Neural cell (in vitro differentiated cells): ENCODE results near the gene ZNF226. TPM values are rescaled to one million over a fixed set of nuclear protein-coding genes. Genes with fewer than 3 reads are reported as not detected.

Experiments used
- H2AFZ ChIP-seq: fragments of 200-600, 300-800 bp; sonication (generic), shearing (Covaris generic); 2 replicates; pipeline ENCODE4 v1.6.0; 2014; ENCODE audit warnings: low read depth, mild to moderate bottlenecking, antibody characterized with exemption, low read length, moderate library complexity
- H3F3A ChIP-seq: fragments of 200-600 bp; shearing (Covaris generic); 2 replicates; pipeline ENCODE4 v1.6.1; 2016; ENCODE audit warnings: mild to moderate bottlenecking, moderate library complexity, mixed read lengths, antibody characterized with exemption, low read length; ENCODE audit not compliant: insufficient read depth, poor library complexity, severe bottlenecking
- H3K27ac ChIP-seq: fragments of 200-600, 300-800 bp; sonication (generic), shearing (Covaris generic); 2 replicates; pipeline ENCODE4 v1.5.1; 2014; ENCODE audit warnings: mild to moderate bottlenecking, low read length, moderate library complexity
- H3K27me3 ChIP-seq: fragments of 300-800, 200-600 bp; sonication (generic), shearing (Covaris generic); 2 replicates; pipeline ENCODE4 v1.6.0; 2014; ENCODE audit warnings: mild to moderate bottlenecking, low read depth, low read length, moderate library complexity; ENCODE audit not compliant: insufficient read depth
- H3K36me3 ChIP-seq: fragments of 300-800, 200-600 bp; sonication (generic), shearing (Covaris generic); 2 replicates; pipeline ENCODE4 v1.5.1; 2014; ENCODE audit warnings: mild to moderate bottlenecking, antibody characterized with exemption, low read length, moderate library complexity; ENCODE audit not compliant: insufficient read depth
- H3K4me2 ChIP-seq: fragments of 300-800, 200-600 bp; sonication (generic), shearing (Covaris generic); 2 replicates; pipeline ENCODE4 v1.6.0; 2014; ENCODE audit warnings: mild to moderate bottlenecking, low read length
- H3K4me3 ChIP-seq: fragments of 300-800, 200-600 bp; sonication (generic), shearing (Covaris generic); 2 replicates; pipeline ENCODE4 v1.5.1; 2014; ENCODE audit warnings: mild to moderate bottlenecking, low read length, moderate library complexity
- H3K79me2 ChIP-seq: fragments of 200-600 bp; shearing (Covaris generic); replicated peaks from 2 replicates; pipeline ENCODE4 v1.6.0; 2014; ENCODE audit warnings: mild to moderate bottlenecking, low read length, moderate library complexity; ENCODE audit not compliant: insufficient read depth
- H3K9ac ChIP-seq: fragments of 300-800, 200-600 bp; sonication (generic), shearing (Covaris generic); 2 replicates; pipeline ENCODE4 v1.6.1; 2016; ENCODE audit warnings: mild to moderate bottlenecking, low read length, mixed read lengths
- H3K9me2 ChIP-seq: fragments of 200-600 bp; shearing (Covaris generic); 2 replicates; pipeline ENCODE4 v1.6.1; 2016; ENCODE audit warnings: mild to moderate bottlenecking, low read length, mixed read lengths; ENCODE audit not compliant: insufficient read depth
- H3K9me3 ChIP-seq: fragments of 200-600, 300-800 bp; sonication (generic), shearing (Covaris generic); 2 replicates; pipeline ENCODE4 v1.6.1; 2016; ENCODE audit warnings: mild to moderate bottlenecking, mixed run types, low read length, moderate library complexity, mixed read lengths
- H4K20me1 ChIP-seq: fragments of 200-600 bp; shearing (Covaris generic); 2 replicates; pipeline ENCODE4 v1.6.1; 2016; ENCODE audit warnings: mild to moderate bottlenecking, mixed run types; ENCODE audit not compliant: insufficient read depth
- CTCF ChIP-seq: fragments of 450-650 bp; IDR thresholded peaks from 2 replicates; pipeline ENCODE4 v1.5.1; 2014; ENCODE audit warnings: antibody characterized with exemption, mild to moderate bottlenecking, moderate library complexity; ENCODE audit not compliant: poor library complexity, severe bottlenecking
- EP300 ChIP-seq: fragments of 450-650 bp; conservative IDR thresholded peaks from 2 replicates; pipeline ENCODE4 v1.6.1; 2014; ENCODE audit warnings: antibody characterized with exemption, mild to moderate bottlenecking, moderate library complexity; ENCODE audit not compliant: poor library complexity, severe bottlenecking
- EZH2 ChIP-seq: fragments of 200-600, 300-800 bp; shearing (Covaris generic), sonication (generic); IDR thresholded peaks from 2 replicates; pipeline ENCODE4 v1.6.1; 2014; ENCODE audit warnings: antibody characterized with exemption, low read length, borderline replicate concordance, mild to moderate bottlenecking; ENCODE audit not compliant: insufficient read depth, poor library complexity, severe bottlenecking
- MXI1 ChIP-seq: fragments of 450-650 bp; conservative IDR thresholded peaks from 2 replicates; pipeline ENCODE4 v1.6.1; 2014; ENCODE audit warnings: antibody characterized with exemption, mild to moderate bottlenecking; ENCODE audit not compliant: poor library complexity, severe bottlenecking
- POLR2AphosphoS5 ChIP-seq: IDR thresholded peaks from 2 replicates; pipeline ENCODE4 v1.6.1; 2012
- RAD21 ChIP-seq: fragments of 450-650 bp; conservative IDR thresholded peaks from 2 replicates; pipeline ENCODE4 v1.6.1; 2014; ENCODE audit warnings: antibody characterized with exemption, mild to moderate bottlenecking, moderate library complexity
- REST ChIP-seq: IDR thresholded peaks from 2 replicates; pipeline ENCODE4 v1.6.1; 2012; ENCODE audit warnings: borderline replicate concordance
- SMC3 ChIP-seq: fragments of 450-650 bp; conservative IDR thresholded peaks from 2 replicates; pipeline ENCODE4 v1.6.1; 2014; ENCODE audit warnings: antibody characterized with exemption, mild to moderate bottlenecking, moderate library complexity; ENCODE audit not compliant: poor library complexity
- TAF1 ChIP-seq: IDR thresholded peaks from 2 replicates; pipeline ENCODE4 v1.6.1; 2012; ENCODE audit warnings: low read depth
- polyA plus RNA-seq: library from polyadenylated mRNA; depleted of rRNA; stranded (reverse); fragments of >200 nt; gene quantifications from 2 replicates; pipeline ENCODE4 v1.2.3, GENCODE V29; 2014

The ZNF226 gene
- polyA plus RNA-seq, 1 donor from 2014 or later: 39.0 TPM

GRCh38 chr19:44204772-44205171 is 39.9 kb downstream of the ZNF226 start:
- H3K9ac ChIP-seq: no peak overlapping the region
- TF ChIP-seq RAD21 (no peak), MXI1 (no peak), POLR2AphosphoS5 (no peak), TAF1 (no peak), EZH2 (no peak), EP300 (no peak), SMC3 (no peak), REST (no peak), CTCF (no peak)
- no peaks in the 10 kb centered on the region for H3F3A ChIP-seq
- H2AFZ ChIP-seq: no peak overlapping the region
- no peaks in the 10 kb centered on the region for H4K20me1 ChIP-seq
- H3K27ac ChIP-seq: no peak overlapping the region
- H3K9me3 ChIP-seq: peaks cover 4% of the 10 kb centered on the region
- H3K27me3 ChIP-seq: no peaks in the 10 kb centered on the region
- H3K36me3 ChIP-seq: no peaks in the 10 kb centered on the region
- H3K79me2 ChIP-seq: no peaks in the 10 kb centered on the region
- no peak overlapping the region for H3K4me2 ChIP-seq
- H3K4me3 ChIP-seq: no peak overlapping the region
- H3K9me2 ChIP-seq: no peaks in the 10 kb centered on the region

- Histone ChIP-seq H4K20me1 (no peaks in the 10 kb centered on the region), H2AFZ (peak overlapping the region; percentile 84), H3K9ac (peak overlapping the region; percentile 51), H3K9me3 (peaks cover 3% of the 10 kb centered on the region), H3K27me3 (no peaks in the 10 kb centered on the region), H3K4me3 (peak overlapping the region; percentile 70), H3K27ac (peak overlapping the region; percentile 33), H3F3A (no peaks in the 10 kb centered on the region), H3K9me2 (no peaks in the 10 kb centered on the region), H3K4me2 (peak overlapping the region; percentile 89), H3K36me3 (no peaks in the 10 kb centered on the region), H3K79me2 (no peaks in the 10 kb centered on the region)
- TF ChIP-seq REST (peak; percentile 53), SMC3 (no peak), POLR2AphosphoS5 (peak; percentile 40), EP300 (no peak), TAF1 (no peak), RAD21 (no peak), CTCF (no peak), MXI1 (peak; percentile 53), EZH2 (no peak)
These were observed 42.4 kb downstream of the ZNF226 start for GRCh38 chr19:44207126-44207803.
